H1 (cell line): Measurements from ENCODE around the gene FRZB. TPM values are rescaled to one million over a fixed set of nuclear protein-coding genes. Genes with fewer than 3 reads are reported as not detected.

Experiments
- CTCF ChIA-PET: fragments of 300-600 bp; sonication (Branson Sonifier 250); formaldehyde crosslinking; loops from one replicate; lab custom pipeline; 2021; ENCODE audit not compliant: partially characterized antibody; lab: Charles Lee
- POLR2A ChIA-PET: fragments of 300-600 bp; sonication (Branson Sonifier 250); formaldehyde crosslinking; loops from one replicate; lab custom pipeline; 2021; ENCODE audit warnings: inconsistent platforms; ENCODE audit not compliant: partially characterized antibody; lab: Charles Lee
- DNase-seq, 2 experiments: peaks; one replicate each; pipeline versions ENCODE4 v3.0.0 to v3.0.0-alpha.2; 2010 to 2022; ENCODE audit warnings: low spot score in 2 of 2, low read depth in 1 of 2, mixed read lengths in 1 of 2
- FAIRE-seq: peaks from 2 replicates; lab custom pipeline; 2011; peaks lifted over from hg19 to GRCh38; lab: Jason Lieb, UNC
- H2AFZ ChIP-seq: 2 replicates; pipeline ENCODE4 v1.8.1; 2012; ENCODE audit warnings: low read length, inconsistent platforms
- H2AK5ac ChIP-seq: 2 replicates; pipeline ENCODE4 v1.6.1; 2013; ENCODE audit warnings: low read depth, low read length
- H2BK120ac ChIP-seq: replicated peaks from 2 replicates; pipeline ENCODE3; 2013; ENCODE audit warnings: low read depth, low read length, inconsistent platforms
- H2BK12ac ChIP-seq: 2 replicates; pipeline ENCODE4 v1.6.1; 2013; ENCODE audit warnings: low read depth, low read length
- H2BK15ac ChIP-seq: 2 replicates; pipeline ENCODE4 v1.6.1; 2013; ENCODE audit warnings: low read length
- H2BK20ac ChIP-seq: 2 replicates; pipeline ENCODE4 v1.6.1; 2013; ENCODE audit warnings: low read length
- H2BK5ac ChIP-seq: 2 replicates; pipeline ENCODE4 v1.6.1; 2013; ENCODE audit warnings: low read depth, low read length
- H3K14ac ChIP-seq: 2 replicates; pipeline ENCODE4 v1.6.1; 2013; ENCODE audit warnings: inconsistent platforms; ENCODE audit not compliant: insufficient read length
- H3K18ac ChIP-seq: 2 replicates; pipeline ENCODE4 v1.6.1; 2013; ENCODE audit warnings: low read length; ENCODE audit errors: extremely low read depth
- H3K23ac ChIP-seq: 2 replicates; pipeline ENCODE4 v1.6.1; 2013; ENCODE audit warnings: inconsistent platforms; ENCODE audit not compliant: insufficient read length
- H3K23me2 ChIP-seq: 2 replicates; pipeline ENCODE4 v1.6.1; 2013; ENCODE audit warnings: low read depth, low read length
- H3K27ac ChIP-seq: 2 replicates; pipeline ENCODE4 v1.6.1; 2011; ENCODE audit warnings: low read depth, low read length, inconsistent platforms
- H3K27me3 ChIP-seq, 4 experiments: replicated peaks in 1 of 4; 1 replicate in 1 of 4; 2 replicates in 3 of 4; pipeline versions ENCODE4 v1.6.1 to v1.8.1; 2011 to 2013; ENCODE audit warnings: low read length in 3 of 4, mild to moderate bottlenecking in 3 of 4, inconsistent platforms in 2 of 4, mixed read lengths in 2 of 4, moderate library complexity in 1 of 4; ENCODE audit not compliant: control insufficient read depth in 3 of 4, insufficient read depth in 3 of 4; ENCODE audit errors: extremely low read depth in 1 of 4
- H3K36me3 ChIP-seq, 4 experiments: 2 replicates each; pipeline versions ENCODE4 v1.6.1 to v1.8.1; 2011 to 2013; ENCODE audit warnings: mild to moderate bottlenecking in 4 of 4, low read length in 3 of 4, moderate library complexity in 2 of 4, control low read depth in 1 of 4, inconsistent platforms in 1 of 4; ENCODE audit not compliant: insufficient read depth in 4 of 4, control insufficient read depth in 2 of 4
- H3K4ac ChIP-seq: replicated peaks from 2 replicates; pipeline ENCODE3; 2013; ENCODE audit warnings: low read length, low read depth, mixed read lengths, inconsistent platforms; ENCODE audit not compliant: insufficient read length
- H3K4me1 ChIP-seq, 4 experiments: replicated peaks in 1 of 4; 1 replicate in 1 of 4; 2 replicates in 3 of 4; pipeline versions ENCODE4 v1.6.1 to v1.8.1; 2011 to 2013; ENCODE audit warnings: low read length in 3 of 4, inconsistent platforms in 2 of 4, mixed read lengths in 1 of 4; ENCODE audit not compliant: insufficient read depth in 4 of 4, control insufficient read depth in 3 of 4
- H3K4me2 ChIP-seq, 2 experiments: 2 replicates each; pipeline versions ENCODE4 v1.6.1 to v1.8.1; 2011 to 2013; ENCODE audit warnings: low read depth in 2 of 2, low read length in 2 of 2, control low read depth in 1 of 2, inconsistent platforms in 1 of 2, mild to moderate bottlenecking in 1 of 2; ENCODE audit not compliant: insufficient read depth in 1 of 2
- H3K4me3 ChIP-seq, 4 experiments: fragments of 200-600, 300-600 bp in 1 of 4; sonication (generic), shearing (Covaris generic), sonication (Bioruptor Twin) in 1 of 4; 2 replicates each; pipeline versions ENCODE4 v1.5.1 to v1.8.1; 2011 to 2016; ENCODE audit warnings: low read length in 4 of 4, low read depth in 3 of 4, control low read depth in 2 of 4, inconsistent platforms in 2 of 4, mild to moderate bottlenecking in 2 of 4, mixed read lengths in 1 of 4, moderate library complexity in 1 of 4; ENCODE audit not compliant: insufficient read depth in 2 of 4; ENCODE audit errors: extremely low read depth in 1 of 4
- H3K56ac ChIP-seq: replicated peaks from 2 replicates; pipeline ENCODE3; 2013; ENCODE audit warnings: low read depth, mild to moderate bottlenecking, mixed read lengths, low read length, inconsistent platforms; ENCODE audit not compliant: insufficient read length
- H3K79me1 ChIP-seq: 2 replicates; pipeline ENCODE4 v1.6.1; 2013; ENCODE audit warnings: low read depth, low read length, control low read depth
- H3K79me2 ChIP-seq, 2 experiments: 2 replicates each; pipeline versions ENCODE4 v1.6.1 to v1.8.1; 2012 to 2013; ENCODE audit warnings: low read length in 2 of 2, mild to moderate bottlenecking in 2 of 2, inconsistent platforms in 1 of 2; ENCODE audit not compliant: insufficient read depth in 2 of 2, control insufficient read depth in 1 of 2
- H3K9ac ChIP-seq, 4 experiments: replicated peaks in 1 of 4; 1 replicate in 1 of 4; 2 replicates in 3 of 4; pipeline versions ENCODE4 v1.6.1 to v1.8.1; 2011 to 2013; ENCODE audit warnings: low read depth in 3 of 4, low read length in 3 of 4, control low read depth in 2 of 4, mild to moderate bottlenecking in 2 of 4, moderate library complexity in 2 of 4, inconsistent platforms in 1 of 4; ENCODE audit errors: extremely low read depth in 1 of 4
- H3K9me3 ChIP-seq, 2 experiments: 2 replicates each; pipeline versions ENCODE4 v1.6.1 to v1.8.1; 2012 to 2013; ENCODE audit warnings: mild to moderate bottlenecking in 2 of 2, moderate library complexity in 2 of 2, control low read depth in 1 of 2, inconsistent platforms in 1 of 2, low read depth in 1 of 2, low read length in 1 of 2, mixed read lengths in 1 of 2; ENCODE audit not compliant: insufficient read depth in 2 of 2
- H4K20me1 ChIP-seq, 2 experiments: replicated peaks in 1 of 2; 2 replicates each; pipeline versions ENCODE3 to v1.8.1; 2011 to 2013; ENCODE audit warnings: inconsistent platforms in 2 of 2, low read length in 2 of 2, mild to moderate bottlenecking in 1 of 2; ENCODE audit not compliant: insufficient read depth in 2 of 2, control insufficient read depth in 1 of 2
- H4K5ac ChIP-seq: 2 replicates; pipeline ENCODE4 v1.6.1; 2013; ENCODE audit warnings: low read length, low read depth, mixed read lengths, inconsistent platforms; ENCODE audit not compliant: insufficient read length
- H4K8ac ChIP-seq: 2 replicates; pipeline ENCODE4 v1.8.0; 2013; ENCODE audit warnings: mild to moderate bottlenecking, moderate library complexity, low read length, inconsistent platforms; ENCODE audit not compliant: insufficient read depth; ENCODE audit errors: extremely low read depth
- H4K91ac ChIP-seq: replicated peaks from 2 replicates; pipeline ENCODE3; 2013; ENCODE audit warnings: low read length, mixed read lengths, inconsistent platforms; ENCODE audit not compliant: insufficient read length
- SUZ12 ChIP-seq: fragments of 200-600 bp; sonication (generic); IDR thresholded peaks from 2 replicates; pipeline ENCODE4 v1.6.1; 2012; ENCODE audit warnings: mild to moderate bottlenecking, inconsistent platforms, low read length, moderate library complexity, mixed read lengths
- polyA plus RNA-seq, 7 experiments: library from polyadenylated mRNA; depleted of rRNA in 3 of 7; stranded (reverse) in 5 of 7; unstranded in 2 of 7; fragments of >200 nt in 5 of 7; fragments of 200-250 nt in 2 of 7; gene quantifications; 1 replicate in 5 of 7; 2 replicates in 1 of 7; 4 replicates in 1 of 7; pipeline versions ENCODE4 v1.2.1 to v1.2.3, GENCODE V29; 2011 to 2013; ENCODE audit warnings: missing spikeins in 2 of 7, mixed read lengths in 2 of 7
- total RNA-seq: library from RNA; stranded (reverse); fragmentation: NEBNext Ultra II Directional; extraction: Animal tissue kit (Norgen Biotek cat#: 25700); gene quantifications from 2 replicates; pipeline ENCODE4 v1.2.1, GENCODE V29; 2021

FRZB gene
- total and polyA plus RNA-seq, 2 of the 8 experiments (the other 6 are each of a cell fraction or from before 2014, with no cell fraction given), result 4.4 to 4.6 TPM

DNA sequence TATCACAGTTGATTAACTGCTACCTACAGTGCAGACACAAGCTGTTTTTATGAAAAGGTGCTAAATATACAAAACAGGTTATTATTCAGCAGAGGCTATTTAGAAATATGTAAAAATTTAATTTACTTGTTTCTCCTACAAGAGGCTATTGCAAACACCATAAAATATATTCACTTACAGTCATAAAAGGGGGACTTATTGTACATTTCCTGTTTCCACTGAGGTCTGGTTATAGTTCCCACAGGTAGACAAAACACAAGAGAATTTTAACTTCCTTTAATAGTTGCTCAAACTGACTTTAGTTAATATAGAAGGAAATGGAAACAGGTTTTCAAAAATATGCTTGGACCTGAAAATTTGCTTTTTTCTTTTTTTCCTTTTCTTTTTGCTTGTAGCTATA is 40.0 kb upstream of the FRZB start:
- H3K18ac ChIP-seq, result no peak overlapping the region
- no peak overlapping the region for H3K27ac ChIP-seq
- no peak for DNase-seq
- H3K23ac ChIP-seq, result no peak overlapping the region
- H3K14ac ChIP-seq, result no peak overlapping the region
- no peak overlapping the region for H2BK120ac ChIP-seq
- no peak overlapping the region for H2AFZ ChIP-seq
- peaks cover 0 to 3% (median 0%) of the 10 kb centered on the region in 4 experiments; a peak in 2 of 8 replicates for H3K36me3 ChIP-seq
- no peaks in the 10 kb centered on the region for H3K79me1 ChIP-seq
- H2BK5ac ChIP-seq, result no peak overlapping the region
- H3K27me3 ChIP-seq, result no peaks in the 10 kb centered on the region
- no peaks in the 10 kb centered on the region for H3K23me2 ChIP-seq
- ChIA-PET CTCF (interaction anchor here (1.2 to 1.9 kb wide), 6 partner anchors 36 to 143 kb away, joined by 3 to 6 read pairs (median 4); no protein-coding TSS in a partner anchor), POLR2A (no interaction called here)
- no peak for FAIRE-seq
- no peak overlapping the region for H3K9ac ChIP-seq
- no peak overlapping the region for H2BK12ac ChIP-seq
- H3K4me2 ChIP-seq, result no peak overlapping the region
- H3K79me2 ChIP-seq, result no peaks in the 10 kb centered on the region
- no peak overlapping the region for H4K8ac ChIP-seq
- TF ChIP-seq SUZ12, result no peak
- H4K20me1 ChIP-seq, result no peaks in the 10 kb centered on the region
- H4K91ac ChIP-seq, result no peak overlapping the region
- H3K9me3 ChIP-seq, result no peaks in the 10 kb centered on the region
- H3K4ac ChIP-seq, result no peak overlapping the region
- no peak overlapping the region for H2BK20ac ChIP-seq
- no peak overlapping the region for H3K56ac ChIP-seq
- H3K4me1 ChIP-seq, result peaks cover 0 to 2% (median 0%) of the 10 kb centered on the region in 4 experiments; a peak in 3 of 7 replicates
- no peak overlapping the region for H4K5ac ChIP-seq
- no peak overlapping the region for H3K4me3 ChIP-seq
- H2AK5ac ChIP-seq, result no peak overlapping the region
- H2BK15ac ChIP-seq, result no peak overlapping the region
